Smooth muscle cell (in vitro differentiated cells): Measurements from ENCODE around the gene FREM1. TPM values are rescaled to one million over a fixed set of nuclear protein-coding genes. Genes with fewer than 3 reads are reported as not detected.

Source experiments
- DNase-seq: peaks from one replicate; lab custom pipeline; 2025; ENCODE audit not compliant: unreplicated experiment; lab: John Stamatoyannopoulos, UW
- H2AFZ ChIP-seq: fragments of 200-600 bp; sonication (generic); 2 replicates; pipeline ENCODE4 v1.6.0; 2016; ENCODE audit warnings: antibody characterized with exemption, low read depth, mild to moderate bottlenecking
- H3F3A ChIP-seq: fragments of 200-600 bp; sonication (generic); 2 replicates; pipeline ENCODE4 v1.6.0; 2017; ENCODE audit warnings: antibody characterized with exemption, low read depth
- H3K27ac ChIP-seq: fragments of 200-600 bp; sonication (generic); 2 replicates; pipeline ENCODE4 v1.5.1; 2016; ENCODE audit warnings: low read depth, mild to moderate bottlenecking
- H3K27me3 ChIP-seq: fragments of 200-600 bp; sonication (generic); 2 replicates; pipeline ENCODE4 v1.6.1; 2016; ENCODE audit warnings: low read depth, mild to moderate bottlenecking
- H3K36me3 ChIP-seq: fragments of 200-600 bp; sonication (generic); 2 replicates; pipeline ENCODE4 v1.5.1; 2016; ENCODE audit warnings: low read depth
- H3K4me1 ChIP-seq: fragments of 200-600 bp; sonication (generic); 2 replicates; pipeline ENCODE4 v1.5.1; 2016; ENCODE audit warnings: low read depth
- H3K4me2 ChIP-seq: fragments of 200-600 bp; sonication (generic); 2 replicates; pipeline ENCODE4 v1.6.0; 2016; ENCODE audit warnings: mild to moderate bottlenecking
- H3K4me3 ChIP-seq: fragments of 200-600 bp; sonication (generic); 2 replicates; pipeline ENCODE4 v1.5.1; 2016; ENCODE audit warnings: mild to moderate bottlenecking
- H3K79me2 ChIP-seq: fragments of 200-600 bp; sonication (generic); 2 replicates; pipeline ENCODE4 v1.6.0; 2016; ENCODE audit warnings: low read depth, mild to moderate bottlenecking
- H3K9ac ChIP-seq: fragments of 200-600 bp; sonication (generic); 2 replicates; pipeline ENCODE4 v1.6.0; 2016; ENCODE audit warnings: low read depth
- H3K9me3 ChIP-seq: fragments of 200-600 bp; sonication (generic); replicated peaks from 2 replicates; pipeline ENCODE4 v1.5.1; 2016; ENCODE audit warnings: low read depth
- H4K20me1 ChIP-seq: fragments of 200-600 bp; sonication (generic); 2 replicates; pipeline ENCODE4 v1.6.0; 2016; ENCODE audit warnings: low read depth
- WGBS: methylation state at CpG from one replicate; pipeline ENCODE4 v1.1.7; 2016; ENCODE audit warnings: low lambda C conversion rate; 5-methylcytosine and 5-hydroxymethylcytosine counted together
- polyA plus RNA-seq: library from polyadenylated mRNA; unstranded; fragments of >200 nt; fragmentation: Nextera tagmentation; extraction: Ambion mirVana; gene quantifications from 2 replicates; pipeline ENCODE4 v1.2.1, GENCODE V29; 2016
- total RNA-seq: library from RNA; depleted of rRNA; stranded (reverse); fragments of >200 nt; gene quantifications from 2 replicates; pipeline ENCODE4 v1.2.3, GENCODE V29; 2014
- TF ChIP-seq, protein P1 (sequence below): fragments of 200-600 bp; sonication (generic); IDR thresholded peaks from 2 replicates; pipeline ENCODE4 v1.5.1; 2017; ENCODE audit warnings: borderline replicate concordance, mild to moderate bottlenecking, antibody characterized with exemption; ENCODE audit not compliant: insufficient read depth, poor library complexity, severe bottlenecking

The FREM1 gene
- total and polyA plus RNA-seq, 2 experiments from 2014 or later, result 18.0 TPM

DNA sequence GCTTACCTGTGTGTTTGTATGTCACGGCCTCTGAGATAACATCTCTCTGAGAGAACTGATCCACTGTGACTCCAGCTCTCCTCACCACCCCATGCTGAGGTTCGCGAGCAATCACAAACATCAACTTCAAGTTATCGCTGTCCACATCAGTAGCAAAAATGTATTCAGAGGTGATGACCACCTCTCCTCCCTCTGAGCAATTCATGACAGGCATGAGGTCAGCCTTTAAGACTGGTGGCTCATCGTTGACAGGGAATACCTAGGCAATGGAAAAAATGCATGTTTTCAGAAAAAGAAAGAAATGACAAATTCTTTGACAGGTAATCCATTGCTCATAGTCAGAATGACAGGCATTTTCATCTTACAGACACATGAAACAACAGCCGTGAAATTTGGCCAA lies 97.4 kb downstream of the FREM1 start:
- Histone ChIP-seq H3K9me3 (no peaks in the 10 kb centered on the region), H2AFZ (no peak overlapping the region), H3K4me3 (no peak overlapping the region), H3F3A (no peaks in the 10 kb centered on the region), H3K27ac (no peak overlapping the region), H3K4me1 (no peaks in the 10 kb centered on the region), H3K36me3 (no peaks in the 10 kb centered on the region), H3K4me2 (no peak overlapping the region), H4K20me1 (no peaks in the 10 kb centered on the region), H3K79me2 (no peaks in the 10 kb centered on the region), H3K27me3 (no peaks in the 10 kb centered on the region), H3K9ac (no peak overlapping the region)
- TF ChIP-seq, protein P1, sequence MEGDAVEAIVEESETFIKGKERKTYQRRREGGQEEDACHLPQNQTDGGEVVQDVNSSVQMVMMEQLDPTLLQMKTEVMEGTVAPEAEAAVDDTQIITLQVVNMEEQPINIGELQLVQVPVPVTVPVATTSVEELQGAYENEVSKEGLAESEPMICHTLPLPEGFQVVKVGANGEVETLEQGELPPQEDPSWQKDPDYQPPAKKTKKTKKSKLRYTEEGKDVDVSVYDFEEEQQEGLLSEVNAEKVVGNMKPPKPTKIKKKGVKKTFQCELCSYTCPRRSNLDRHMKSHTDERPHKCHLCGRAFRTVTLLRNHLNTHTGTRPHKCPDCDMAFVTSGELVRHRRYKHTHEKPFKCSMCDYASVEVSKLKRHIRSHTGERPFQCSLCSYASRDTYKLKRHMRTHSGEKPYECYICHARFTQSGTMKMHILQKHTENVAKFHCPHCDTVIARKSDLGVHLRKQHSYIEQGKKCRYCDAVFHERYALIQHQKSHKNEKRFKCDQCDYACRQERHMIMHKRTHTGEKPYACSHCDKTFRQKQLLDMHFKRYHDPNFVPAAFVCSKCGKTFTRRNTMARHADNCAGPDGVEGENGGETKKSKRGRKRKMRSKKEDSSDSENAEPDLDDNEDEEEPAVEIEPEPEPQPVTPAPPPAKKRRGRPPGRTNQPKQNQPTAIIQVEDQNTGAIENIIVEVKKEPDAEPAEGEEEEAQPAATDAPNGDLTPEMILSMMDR, result no peak
- no peak for DNase-seq
- WGBS, result 90% methylated on average over 6 of the region's 6 CpGs

DNA sequence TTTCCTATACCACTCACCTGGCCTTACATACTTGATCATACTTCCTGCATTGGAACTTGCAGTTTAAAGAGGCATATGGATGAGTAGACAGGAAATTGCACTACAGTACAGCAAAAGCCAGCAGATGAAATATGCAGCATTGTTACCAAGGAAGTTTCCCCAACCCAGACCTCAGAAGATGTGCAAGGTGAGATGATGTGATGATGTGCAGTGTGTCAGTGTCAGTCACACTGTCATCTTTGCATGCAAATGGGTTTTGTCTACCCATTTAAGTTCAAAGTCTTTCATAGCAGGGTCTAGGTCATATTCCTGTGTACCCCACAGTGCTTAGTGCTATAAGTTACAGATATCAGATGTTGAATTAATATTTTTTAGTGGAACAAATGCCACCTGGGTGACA lies 98.4 kb downstream of the FREM1 start:
- Histone ChIP-seq H3K4me1 (no peaks in the 10 kb centered on the region), H3K9ac (no peak overlapping the region), H3K4me3 (no peak overlapping the region), H3K79me2 (no peaks in the 10 kb centered on the region), H3K27me3 (no peaks in the 10 kb centered on the region), H3K9me3 (no peaks in the 10 kb centered on the region), H3K4me2 (no peak overlapping the region), H4K20me1 (no peaks in the 10 kb centered on the region), H3K27ac (no peak overlapping the region), H2AFZ (no peak overlapping the region), H3F3A (peaks cover 4% of the 10 kb centered on the region), H3K36me3 (no peaks in the 10 kb centered on the region)
- DNase-seq, result no peak
- TF ChIP-seq, protein P1, result no peak

DNA sequence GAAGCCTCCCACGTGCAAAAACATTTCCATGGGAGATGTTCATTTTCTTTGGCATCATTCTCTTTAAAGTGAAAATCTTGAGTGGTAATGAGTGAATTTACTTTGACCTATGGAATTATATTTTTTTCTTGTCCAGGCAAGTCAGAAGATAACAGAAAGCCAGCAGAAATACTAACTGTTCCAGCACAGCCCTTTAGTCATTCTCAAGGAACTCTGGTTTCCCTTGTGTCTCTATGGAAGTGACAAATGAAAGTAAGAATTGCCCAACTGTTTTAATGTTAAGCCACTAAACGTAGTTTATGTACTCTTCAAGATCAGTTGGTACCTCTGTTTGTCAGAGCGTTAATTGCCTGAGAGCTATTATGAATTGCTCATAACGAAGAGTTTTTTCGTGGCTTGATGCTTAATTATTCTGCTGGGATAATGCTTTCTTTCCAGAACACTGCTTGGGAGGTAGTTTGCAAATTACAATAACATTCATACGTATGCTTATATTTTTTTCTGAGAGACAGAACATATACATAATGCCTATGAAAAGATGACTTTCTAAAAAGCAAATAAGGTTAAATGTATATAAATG lies 103.2 kb downstream of the FREM1 start:
- Histone ChIP-seq H3K36me3 (no peaks in the 10 kb centered on the region), H3K9ac (no peak overlapping the region), H3K9me3 (no peaks in the 10 kb centered on the region), H3K27ac (peak overlapping the region; percentile 67), H4K20me1 (no peaks in the 10 kb centered on the region), H3K4me2 (peak overlapping the region; percentile 75), H3K79me2 (no peaks in the 10 kb centered on the region), H2AFZ (peak overlapping the region; percentile 52), H3F3A (peaks cover 6% of the 10 kb centered on the region), H3K4me1 (no peaks in the 10 kb centered on the region), H3K27me3 (no peaks in the 10 kb centered on the region), H3K4me3 (no peak overlapping the region)
- WGBS, result 64% methylated on average over 6 of the region's 6 CpGs
- DNase-seq, result no peak
- TF ChIP-seq, protein P1, result no peak

DNA sequence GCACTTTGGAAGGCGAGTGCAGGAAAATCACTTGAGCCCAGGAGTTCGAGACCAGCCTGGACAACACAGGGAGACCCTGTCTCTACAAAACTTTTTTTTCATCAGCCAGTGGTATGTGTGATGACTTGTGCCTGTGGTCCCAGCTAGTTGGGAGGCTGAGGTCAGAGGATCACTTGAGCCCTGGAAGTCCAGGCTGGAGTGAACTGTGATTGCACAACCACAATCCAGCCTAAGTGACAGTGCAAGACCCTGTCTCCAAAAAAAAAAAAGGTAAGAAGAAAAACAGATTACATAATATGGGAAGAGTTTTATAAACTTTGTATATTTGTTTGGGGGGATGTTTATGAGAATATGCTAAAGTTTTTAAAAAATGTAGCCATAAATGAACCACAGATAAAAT lies 111.2 kb downstream of the FREM1 start:
- no peak overlapping the region for H3K9ac ChIP-seq
- no peak overlapping the region for H3K27ac ChIP-seq
- H2AFZ ChIP-seq, result no peak overlapping the region
- no peaks in the 10 kb centered on the region for H3K79me2 ChIP-seq
- no peaks in the 10 kb centered on the region for H3F3A ChIP-seq
- TF ChIP-seq, protein P1, result no peak
- no peaks in the 10 kb centered on the region for H3K4me1 ChIP-seq
- no peaks in the 10 kb centered on the region for H3K36me3 ChIP-seq
- no peaks in the 10 kb centered on the region for H3K27me3 ChIP-seq
- WGBS, result 95% methylated on average over 2 of the region's 2 CpGs
- no peak overlapping the region for H3K4me2 ChIP-seq
- DNase-seq, result no peak
- no peaks in the 10 kb centered on the region for H3K9me3 ChIP-seq
- no peak overlapping the region for H3K4me3 ChIP-seq
- H4K20me1 ChIP-seq, result no peaks in the 10 kb centered on the region
